OCI-LY3 (cell line): ENCODE data around the gene ILDR2.

ENCODE experiments used
- EZH2phosphoT487 ChIP-seq: fragments of 200-600 bp; shearing (Covaris generic); IDR thresholded peaks from 2 replicates; pipeline ENCODE4 v1.6.1; 2018; ENCODE audit warnings: antibody characterized with exemption, mixed run types, low read depth
- TF ChIP-seq, protein P1 (sequence below): fragments of 200-600, 300-600 bp; sonication (generic); IDR thresholded peaks from 2 replicates; pipeline ENCODE4 v1.5.1; 2014; ENCODE audit warnings: antibody characterized with exemption, low read length, low read depth

DNA sequence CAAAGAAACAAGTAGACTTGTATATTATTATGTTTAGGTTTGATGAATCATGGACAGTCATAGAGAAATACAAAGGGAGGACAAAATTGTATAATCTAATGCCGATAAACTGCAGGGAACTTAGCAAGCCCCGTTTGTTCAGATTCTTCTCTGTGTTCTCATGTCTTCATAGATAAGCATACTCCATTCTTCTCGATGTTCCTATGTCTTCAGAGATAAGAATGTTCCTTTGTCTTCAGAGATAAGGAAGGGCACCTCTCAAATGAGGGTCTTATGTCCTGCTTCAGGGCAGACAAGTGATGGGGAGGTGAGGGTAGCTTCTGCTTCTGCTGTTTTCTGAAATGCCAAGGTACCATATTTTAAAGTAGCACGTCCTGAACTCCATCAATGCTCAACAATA, 79.6 kb downstream of the ILDR2 start:
- TF ChIP-seq, protein P1, sequence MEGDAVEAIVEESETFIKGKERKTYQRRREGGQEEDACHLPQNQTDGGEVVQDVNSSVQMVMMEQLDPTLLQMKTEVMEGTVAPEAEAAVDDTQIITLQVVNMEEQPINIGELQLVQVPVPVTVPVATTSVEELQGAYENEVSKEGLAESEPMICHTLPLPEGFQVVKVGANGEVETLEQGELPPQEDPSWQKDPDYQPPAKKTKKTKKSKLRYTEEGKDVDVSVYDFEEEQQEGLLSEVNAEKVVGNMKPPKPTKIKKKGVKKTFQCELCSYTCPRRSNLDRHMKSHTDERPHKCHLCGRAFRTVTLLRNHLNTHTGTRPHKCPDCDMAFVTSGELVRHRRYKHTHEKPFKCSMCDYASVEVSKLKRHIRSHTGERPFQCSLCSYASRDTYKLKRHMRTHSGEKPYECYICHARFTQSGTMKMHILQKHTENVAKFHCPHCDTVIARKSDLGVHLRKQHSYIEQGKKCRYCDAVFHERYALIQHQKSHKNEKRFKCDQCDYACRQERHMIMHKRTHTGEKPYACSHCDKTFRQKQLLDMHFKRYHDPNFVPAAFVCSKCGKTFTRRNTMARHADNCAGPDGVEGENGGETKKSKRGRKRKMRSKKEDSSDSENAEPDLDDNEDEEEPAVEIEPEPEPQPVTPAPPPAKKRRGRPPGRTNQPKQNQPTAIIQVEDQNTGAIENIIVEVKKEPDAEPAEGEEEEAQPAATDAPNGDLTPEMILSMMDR: no peak
- no peak for TF ChIP-seq EZH2phosphoT487
